ENCODE data around the gene KANSL1.

KANSL1 gene

DNA sequence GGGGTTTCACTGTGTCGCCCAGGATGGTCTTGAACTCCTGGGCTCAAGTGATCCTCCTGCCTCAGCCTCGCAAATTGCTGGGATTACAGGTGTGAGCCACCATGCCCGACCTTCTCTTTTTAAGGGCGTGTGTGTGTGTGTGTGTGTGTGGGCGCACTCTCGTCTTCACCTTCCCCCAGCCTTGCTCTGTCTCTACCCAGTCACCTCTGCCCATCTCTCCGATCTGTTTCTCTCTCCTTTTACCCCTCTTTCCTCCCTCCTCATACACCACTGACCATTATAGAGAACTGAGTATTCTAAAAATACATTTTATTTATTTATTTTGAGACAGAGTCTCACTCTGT is 190.3 kb downstream of the KANSL1 start:
- intact Hi-C loops (cut with DNase I; ENCODE audit: low total_unique reads), result loop anchor here (5.0 kb wide), 2 partner anchors 39 to 209 kb away; no protein-coding TSS in a partner anchor
- no peak overlapping the region for H3K4me3 ChIP-seq
- TF ChIP-seq, protein P1, sequence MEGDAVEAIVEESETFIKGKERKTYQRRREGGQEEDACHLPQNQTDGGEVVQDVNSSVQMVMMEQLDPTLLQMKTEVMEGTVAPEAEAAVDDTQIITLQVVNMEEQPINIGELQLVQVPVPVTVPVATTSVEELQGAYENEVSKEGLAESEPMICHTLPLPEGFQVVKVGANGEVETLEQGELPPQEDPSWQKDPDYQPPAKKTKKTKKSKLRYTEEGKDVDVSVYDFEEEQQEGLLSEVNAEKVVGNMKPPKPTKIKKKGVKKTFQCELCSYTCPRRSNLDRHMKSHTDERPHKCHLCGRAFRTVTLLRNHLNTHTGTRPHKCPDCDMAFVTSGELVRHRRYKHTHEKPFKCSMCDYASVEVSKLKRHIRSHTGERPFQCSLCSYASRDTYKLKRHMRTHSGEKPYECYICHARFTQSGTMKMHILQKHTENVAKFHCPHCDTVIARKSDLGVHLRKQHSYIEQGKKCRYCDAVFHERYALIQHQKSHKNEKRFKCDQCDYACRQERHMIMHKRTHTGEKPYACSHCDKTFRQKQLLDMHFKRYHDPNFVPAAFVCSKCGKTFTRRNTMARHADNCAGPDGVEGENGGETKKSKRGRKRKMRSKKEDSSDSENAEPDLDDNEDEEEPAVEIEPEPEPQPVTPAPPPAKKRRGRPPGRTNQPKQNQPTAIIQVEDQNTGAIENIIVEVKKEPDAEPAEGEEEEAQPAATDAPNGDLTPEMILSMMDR (IDR thresholded peaks at IDR 0.05), result no peak
- no peaks in the 10 kb centered on the region for H3K27me3 ChIP-seq
- no peak overlapping the region for H3K27ac ChIP-seq
- DNase-seq, result no peak
- no peaks in the 10 kb centered on the region for H3K36me3 ChIP-seq
- peaks cover 0 to 27% (median 10%) of the 10 kb centered on the region in 4 donors for H3K4me1 ChIP-seq
- no peaks in the 10 kb centered on the region for H3K9me3 ChIP-seq

DNA sequence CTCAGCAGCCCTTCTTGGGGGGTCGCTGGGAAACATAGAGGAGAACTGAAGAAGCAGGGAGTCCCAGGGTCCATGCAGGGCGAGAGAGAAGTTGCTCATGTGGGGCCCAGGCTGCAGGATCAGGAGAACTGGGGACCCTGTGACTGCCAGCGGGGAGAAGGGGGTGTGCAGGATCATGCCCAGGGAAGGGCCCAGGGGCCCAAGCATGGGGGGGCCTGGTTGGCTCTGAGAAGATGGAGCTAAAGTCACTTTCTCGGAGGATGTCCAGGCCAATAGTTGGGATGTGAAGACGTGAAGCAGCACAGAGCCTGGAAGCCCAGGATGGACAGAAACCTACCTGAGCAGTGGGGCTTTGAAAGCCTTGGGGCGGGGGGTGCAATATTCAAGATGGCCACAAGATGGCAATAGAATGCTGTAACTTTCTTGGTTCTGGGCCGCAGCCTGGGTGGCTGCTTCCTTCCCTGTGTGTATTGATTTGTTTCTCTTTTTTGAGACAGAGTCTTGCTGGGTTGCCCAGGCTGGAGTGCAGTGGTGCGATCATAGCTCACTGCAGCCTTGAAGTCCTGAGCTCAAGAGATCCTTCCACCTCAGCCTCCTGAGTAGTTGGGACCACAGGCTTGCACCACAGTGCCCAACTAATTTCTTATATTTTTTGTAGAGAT is 190.8 kb downstream of the KANSL1 start:
- H3K4me3 ChIP-seq, result no peak overlapping the region
- H3K4me1 ChIP-seq, result peaks cover 0 to 21% (median 7%) of the 10 kb centered on the region in 4 donors
- TF ChIP-seq, protein P1 (IDR thresholded peaks at IDR 0.05), result peak; percentile 94 to 97
- H3K27ac ChIP-seq, result no peak overlapping the region
- intact Hi-C loops (cut with DNase I; ENCODE audit: low total_unique reads), result loop anchor here (5.0 kb wide), 2 partner anchors 40 to 210 kb away; no protein-coding TSS in a partner anchor
- H3K36me3 ChIP-seq, result no peaks in the 10 kb centered on the region
- peak; percentile 69 to 78 for DNase-seq
- H3K27me3 ChIP-seq, result no peaks in the 10 kb centered on the region
- H3K9me3 ChIP-seq, result no peaks in the 10 kb centered on the region

DNA sequence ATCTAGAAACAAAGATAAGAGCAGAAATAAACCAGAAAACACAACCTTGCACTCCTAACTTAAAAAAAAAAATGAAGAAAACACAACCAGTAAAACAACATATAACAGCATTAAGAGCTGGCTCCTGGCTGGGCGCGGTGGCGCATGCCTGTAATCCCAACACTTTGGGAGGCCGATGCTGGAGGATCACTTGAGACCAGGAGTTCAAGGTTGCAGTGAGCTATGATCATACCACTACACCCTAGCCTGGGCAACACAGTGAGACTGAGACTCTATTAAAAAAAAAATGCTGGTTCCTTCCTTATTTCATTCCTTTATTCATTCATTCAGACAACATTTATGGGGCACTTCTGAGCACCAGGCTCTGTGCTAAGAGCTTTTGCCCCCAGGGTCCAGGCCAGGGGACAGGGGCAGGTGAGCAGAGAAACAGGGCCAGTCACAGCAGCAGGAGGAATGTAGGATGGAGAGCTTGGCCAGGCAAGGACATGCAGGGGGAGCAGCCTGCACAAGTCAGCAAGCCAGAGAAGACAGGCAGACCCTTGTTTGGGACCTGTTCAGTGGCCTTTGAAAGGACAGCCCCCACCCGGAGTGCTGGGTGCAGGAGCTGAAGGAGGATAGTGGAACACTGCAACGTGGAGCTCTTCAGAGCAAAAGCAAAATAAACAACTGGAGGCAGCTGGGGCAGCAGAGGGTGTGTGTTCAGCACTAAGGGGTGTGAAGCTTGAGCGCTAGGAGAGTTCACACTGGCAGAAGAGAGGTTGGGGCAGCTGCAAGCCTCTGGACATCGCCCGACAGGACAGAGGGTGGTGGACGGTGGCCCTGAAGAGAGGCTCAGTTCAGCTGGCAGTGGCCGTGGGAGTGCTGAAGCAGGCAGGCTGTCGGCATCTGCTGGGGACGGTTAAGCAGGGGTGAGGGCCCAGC is 191.6 kb downstream of the KANSL1 start:
- Histone ChIP-seq H3K27ac (no peak overlapping the region), H3K4me3 (no peak overlapping the region), H3K4me1 (peaks cover 0 to 18% (median 7%) of the 10 kb centered on the region in 4 donors), H3K36me3 (no peaks in the 10 kb centered on the region), H3K27me3 (no peaks in the 10 kb centered on the region), H3K9me3 (no peaks in the 10 kb centered on the region)
- no peak for DNase-seq
- TF ChIP-seq, protein P1 (IDR thresholded peaks at IDR 0.05), result no peak
- intact Hi-C loops (cut with DNase I; ENCODE audit: low total_unique reads), result loop anchor here (5.0 kb wide), 2 partner anchors 41 to 211 kb away; no protein-coding TSS in a partner anchor

DNA sequence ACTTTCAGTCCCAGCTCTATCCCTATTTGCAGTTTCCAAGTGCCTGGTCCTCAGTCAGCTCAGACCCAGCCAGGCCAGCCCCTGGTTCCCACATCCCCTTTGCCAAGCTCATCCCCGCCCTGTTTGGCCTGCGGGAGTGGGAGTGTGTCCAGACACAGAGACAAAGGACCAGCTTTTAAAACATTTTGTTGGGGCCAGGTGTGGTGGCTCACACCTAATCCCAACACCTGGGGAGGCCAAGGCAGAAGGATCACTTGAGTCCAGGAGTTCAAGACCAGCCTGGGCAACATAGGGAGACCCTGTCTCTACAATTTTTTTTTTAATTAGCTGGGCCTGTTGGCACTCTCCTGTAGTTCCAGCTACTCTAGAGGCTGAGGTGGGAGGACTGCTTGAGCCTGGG is 192.5 kb downstream of the KANSL1 start:
- Histone ChIP-seq H3K4me3 (no peak overlapping the region), H3K27me3 (no peaks in the 10 kb centered on the region), H3K9me3 (no peaks in the 10 kb centered on the region), H3K4me1 (peaks cover 0 to 18% (median 7%) of the 10 kb centered on the region in 4 donors), H3K27ac (no peak overlapping the region), H3K36me3 (no peaks in the 10 kb centered on the region)
- intact Hi-C loops (cut with DNase I; ENCODE audit: low total_unique reads), result loop anchor here (5.0 kb wide), 2 partner anchors 42 to 212 kb away; no protein-coding TSS in a partner anchor
- TF ChIP-seq, protein P1 (IDR thresholded peaks at IDR 0.05), result no peak
- DNase-seq, result no peak

DNA sequence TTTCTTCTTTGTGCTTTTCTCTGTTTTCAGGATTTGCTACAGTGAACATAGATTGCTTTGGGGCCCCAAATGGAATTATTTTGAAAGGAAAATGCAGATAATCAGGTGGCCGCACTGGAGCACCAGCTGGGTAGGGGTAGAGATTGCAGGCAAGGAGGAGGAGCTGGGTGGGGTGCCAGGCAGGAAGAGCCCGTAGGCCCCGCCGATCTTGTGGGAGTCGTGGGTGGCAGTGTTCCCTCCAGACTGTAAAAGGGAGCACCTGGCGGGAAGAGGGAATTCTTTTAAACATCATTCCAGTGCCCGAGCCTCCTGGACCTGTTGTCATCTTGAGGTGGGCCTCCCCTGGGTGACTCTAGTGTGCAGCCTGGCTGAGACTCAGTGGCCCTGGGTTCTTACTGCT is 192.9 kb downstream of the KANSL1 start:
- Histone ChIP-seq H3K4me3 (no peak overlapping the region), H3K4me1 (peaks cover 0 to 18% (median 7%) of the 10 kb centered on the region in 4 donors), H3K27ac (no peak overlapping the region), H3K36me3 (no peaks in the 10 kb centered on the region), H3K9me3 (no peaks in the 10 kb centered on the region), H3K27me3 (no peaks in the 10 kb centered on the region)
- DNase-seq, result no peak
- TF ChIP-seq, protein P1 (IDR thresholded peaks at IDR 0.05), result no peak
- intact Hi-C loops (cut with DNase I; ENCODE audit: low total_unique reads), result loop anchor here (5.0 kb wide), 2 partner anchors 42 to 212 kb away; no protein-coding TSS in a partner anchor

Data from tibial artery (tissue), 4 donors.